Neural cell (in vitro differentiated cells): Measurements from ENCODE around the gene WWTR1. TPM values are rescaled to one million over a fixed set of nuclear protein-coding genes. Genes with fewer than 3 reads are reported as not detected.

Experiments
- H2AFZ ChIP-seq: fragments of 200-600, 300-800 bp; sonication (generic), shearing (Covaris generic); 2 replicates; pipeline ENCODE4 v1.6.0; 2014; ENCODE audit warnings: low read depth, mild to moderate bottlenecking, antibody characterized with exemption, low read length, moderate library complexity
- H3F3A ChIP-seq: fragments of 200-600 bp; shearing (Covaris generic); 2 replicates; pipeline ENCODE4 v1.6.1; 2016; ENCODE audit warnings: mild to moderate bottlenecking, moderate library complexity, mixed read lengths, antibody characterized with exemption, low read length; ENCODE audit not compliant: insufficient read depth, poor library complexity, severe bottlenecking
- H3K27ac ChIP-seq: fragments of 200-600, 300-800 bp; sonication (generic), shearing (Covaris generic); 2 replicates; pipeline ENCODE4 v1.5.1; 2014; ENCODE audit warnings: mild to moderate bottlenecking, low read length, moderate library complexity
- H3K27me3 ChIP-seq: fragments of 300-800, 200-600 bp; sonication (generic), shearing (Covaris generic); 2 replicates; pipeline ENCODE4 v1.6.0; 2014; ENCODE audit warnings: mild to moderate bottlenecking, low read depth, low read length, moderate library complexity; ENCODE audit not compliant: insufficient read depth
- H3K36me3 ChIP-seq: fragments of 300-800, 200-600 bp; sonication (generic), shearing (Covaris generic); 2 replicates; pipeline ENCODE4 v1.5.1; 2014; ENCODE audit warnings: mild to moderate bottlenecking, antibody characterized with exemption, low read length, moderate library complexity; ENCODE audit not compliant: insufficient read depth
- H3K4me2 ChIP-seq: fragments of 300-800, 200-600 bp; sonication (generic), shearing (Covaris generic); 2 replicates; pipeline ENCODE4 v1.6.0; 2014; ENCODE audit warnings: mild to moderate bottlenecking, low read length
- H3K4me3 ChIP-seq: fragments of 300-800, 200-600 bp; sonication (generic), shearing (Covaris generic); 2 replicates; pipeline ENCODE4 v1.5.1; 2014; ENCODE audit warnings: mild to moderate bottlenecking, low read length, moderate library complexity
- H3K79me2 ChIP-seq: fragments of 200-600 bp; shearing (Covaris generic); replicated peaks from 2 replicates; pipeline ENCODE4 v1.6.0; 2014; ENCODE audit warnings: mild to moderate bottlenecking, low read length, moderate library complexity; ENCODE audit not compliant: insufficient read depth
- H3K9ac ChIP-seq: fragments of 300-800, 200-600 bp; sonication (generic), shearing (Covaris generic); 2 replicates; pipeline ENCODE4 v1.6.1; 2016; ENCODE audit warnings: mild to moderate bottlenecking, low read length, mixed read lengths
- H3K9me2 ChIP-seq: fragments of 200-600 bp; shearing (Covaris generic); 2 replicates; pipeline ENCODE4 v1.6.1; 2016; ENCODE audit warnings: mild to moderate bottlenecking, low read length, mixed read lengths; ENCODE audit not compliant: insufficient read depth
- H3K9me3 ChIP-seq: fragments of 200-600, 300-800 bp; sonication (generic), shearing (Covaris generic); 2 replicates; pipeline ENCODE4 v1.6.1; 2016; ENCODE audit warnings: mild to moderate bottlenecking, mixed run types, low read length, moderate library complexity, mixed read lengths
- H4K20me1 ChIP-seq: fragments of 200-600 bp; shearing (Covaris generic); 2 replicates; pipeline ENCODE4 v1.6.1; 2016; ENCODE audit warnings: mild to moderate bottlenecking, mixed run types; ENCODE audit not compliant: insufficient read depth
- CTCF ChIP-seq: fragments of 450-650 bp; IDR thresholded peaks from 2 replicates; pipeline ENCODE4 v1.5.1; 2014; ENCODE audit warnings: antibody characterized with exemption, mild to moderate bottlenecking, moderate library complexity; ENCODE audit not compliant: poor library complexity, severe bottlenecking
- EP300 ChIP-seq: fragments of 450-650 bp; conservative IDR thresholded peaks from 2 replicates; pipeline ENCODE4 v1.6.1; 2014; ENCODE audit warnings: antibody characterized with exemption, mild to moderate bottlenecking, moderate library complexity; ENCODE audit not compliant: poor library complexity, severe bottlenecking
- EZH2 ChIP-seq: fragments of 200-600, 300-800 bp; shearing (Covaris generic), sonication (generic); IDR thresholded peaks from 2 replicates; pipeline ENCODE4 v1.6.1; 2014; ENCODE audit warnings: antibody characterized with exemption, low read length, borderline replicate concordance, mild to moderate bottlenecking; ENCODE audit not compliant: insufficient read depth, poor library complexity, severe bottlenecking
- MXI1 ChIP-seq: fragments of 450-650 bp; conservative IDR thresholded peaks from 2 replicates; pipeline ENCODE4 v1.6.1; 2014; ENCODE audit warnings: antibody characterized with exemption, mild to moderate bottlenecking; ENCODE audit not compliant: poor library complexity, severe bottlenecking
- POLR2AphosphoS5 ChIP-seq: IDR thresholded peaks from 2 replicates; pipeline ENCODE4 v1.6.1; 2012
- RAD21 ChIP-seq: fragments of 450-650 bp; conservative IDR thresholded peaks from 2 replicates; pipeline ENCODE4 v1.6.1; 2014; ENCODE audit warnings: antibody characterized with exemption, mild to moderate bottlenecking, moderate library complexity
- REST ChIP-seq: IDR thresholded peaks from 2 replicates; pipeline ENCODE4 v1.6.1; 2012; ENCODE audit warnings: borderline replicate concordance
- SMC3 ChIP-seq: fragments of 450-650 bp; conservative IDR thresholded peaks from 2 replicates; pipeline ENCODE4 v1.6.1; 2014; ENCODE audit warnings: antibody characterized with exemption, mild to moderate bottlenecking, moderate library complexity; ENCODE audit not compliant: poor library complexity
- TAF1 ChIP-seq: IDR thresholded peaks from 2 replicates; pipeline ENCODE4 v1.6.1; 2012; ENCODE audit warnings: low read depth
- polyA plus RNA-seq: library from polyadenylated mRNA; depleted of rRNA; stranded (reverse); fragments of >200 nt; gene quantifications from 2 replicates; pipeline ENCODE4 v1.2.3, GENCODE V29; 2014

WWTR1 gene
- polyA plus RNA-seq, 1 donor from 2014 or later = 0.97 TPM

- TF ChIP-seq POLR2AphosphoS5 (no peak), EZH2 (no peak), MXI1 (no peak), REST (no peak), RAD21 (no peak), TAF1 (no peak), CTCF (no peak), SMC3 (no peak), EP300 (no peak)
- no peaks in the 10 kb centered on the region for H3K9me2 ChIP-seq
Measured at GRCh38 chr3:149490260-149490971, 167.4 kb downstream of the WWTR1 start.

GRCh38 chr3:149489060-149489690, 168.7 kb downstream of the WWTR1 start:
- Histone ChIP-seq H3K4me3 (no peak overlapping the region), H3K79me2 (no peaks in the 10 kb centered on the region), H3K9ac (no peak overlapping the region), H3K9me2 (no peaks in the 10 kb centered on the region), H3K9me3 (no peaks in the 10 kb centered on the region), H3K27me3 (no peaks in the 10 kb centered on the region), H3K36me3 (no peaks in the 10 kb centered on the region), H4K20me1 (no peaks in the 10 kb centered on the region), H3K27ac (no peak overlapping the region), H3K4me2 (no peak overlapping the region), H3F3A (no peaks in the 10 kb centered on the region), H2AFZ (no peak overlapping the region)
- no peak for TF ChIP-seq MXI1
- no peak for TF ChIP-seq TAF1
- TF ChIP-seq EP300 = no peak
- no peak for TF ChIP-seq POLR2AphosphoS5
- TF ChIP-seq CTCF = no peak
- no peak for TF ChIP-seq SMC3
- TF ChIP-seq REST = no peak
- TF ChIP-seq EZH2 = no peak
- no peak for TF ChIP-seq RAD21

More at GRCh38 chr3:149490260-149490971, 167.4 kb downstream of the WWTR1 start:
- no peaks in the 10 kb centered on the region for H3K36me3 ChIP-seq
- H3F3A ChIP-seq = no peaks in the 10 kb centered on the region
- no peak overlapping the region for H3K4me2 ChIP-seq
- H3K79me2 ChIP-seq = no peaks in the 10 kb centered on the region
- H4K20me1 ChIP-seq = no peaks in the 10 kb centered on the region
- no peak overlapping the region for H3K4me3 ChIP-seq
- H3K9me3 ChIP-seq = no peaks in the 10 kb centered on the region
- H3K27ac ChIP-seq = no peak overlapping the region
- H3K9ac ChIP-seq = no peak overlapping the region
- H3K27me3 ChIP-seq = no peaks in the 10 kb centered on the region
- no peak overlapping the region for H2AFZ ChIP-seq
